ENCODE measurements around the gene TBC1D13.
A peak's percentile ranks its signal among the peaks of the same experiment; 100 is the strongest.

TBC1D13 gene

DNA sequence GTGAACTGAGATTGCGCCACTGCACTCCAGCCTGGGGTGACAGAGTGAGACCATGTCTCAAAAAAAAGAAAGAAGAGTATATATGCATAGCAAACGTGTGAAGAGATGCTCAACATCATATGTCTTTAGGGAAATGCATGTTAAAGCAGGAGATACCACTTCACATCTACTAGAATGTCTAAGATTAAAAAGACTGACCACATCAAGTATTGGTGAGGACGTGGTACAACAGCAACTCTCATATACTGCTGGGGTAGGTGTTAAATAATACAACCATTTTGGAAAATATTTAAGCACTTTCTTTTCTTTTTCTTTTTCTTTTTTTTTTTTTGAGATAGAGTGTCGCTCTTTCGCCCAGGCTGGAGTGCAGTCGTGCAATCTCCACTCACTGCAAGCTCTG is 1.6 kb upstream of the TBC1D13 start:
- H3K4me1 ChIP-seq (ENCODE audit: insufficient read depth, low read length, poor library complexity, severe bottlenecking): peaks cover 6% of the 10 kb centered on the region

DNA sequence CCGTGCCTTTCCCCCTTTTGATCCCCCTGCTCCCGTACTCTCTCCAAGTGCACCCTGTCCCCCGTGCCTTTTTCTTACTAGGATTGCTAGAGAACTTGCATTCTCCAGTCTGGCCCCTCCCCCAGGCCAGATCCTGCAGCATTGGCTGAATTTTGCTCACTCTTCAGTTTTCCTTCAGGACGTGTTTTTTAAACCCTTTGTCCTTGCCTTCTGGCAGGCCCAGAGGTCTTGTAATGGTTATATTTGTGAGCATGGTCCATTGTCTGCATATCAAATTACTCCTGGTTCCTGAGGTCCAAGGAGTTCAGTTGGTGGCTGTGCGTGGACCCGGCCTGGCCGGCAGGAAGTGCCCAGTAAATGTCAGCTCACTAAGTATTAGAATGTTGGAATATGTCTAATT is 606 bp downstream of the TBC1D13 start:
- Histone ChIP-seq H3K9me2 (replicated peaks; ENCODE audit: low read depth, low read length) (no peaks in the 10 kb centered on the region), H3K79me2 (ENCODE audit: insufficient read depth, low read length) (peaks cover 18% of the 10 kb centered on the region; the same call in 1 of the 2 replicates), H2AFZ (ENCODE audit: low read length) (peak overlapping the region; percentile 80; the same call in 1 of the 2 replicates), H3K9ac (ENCODE audit: low read depth, low read length, poor library complexity, severe bottlenecking) (peak overlapping the region; percentile 81), H3K9me3 (ENCODE audit: insufficient read depth, low read depth, low read length) (no peaks in the 10 kb centered on the region), H3F3A (ENCODE audit: low read depth) (no peaks in the 10 kb centered on the region), H3K4me2 (ENCODE audit: low read depth, low read length, poor library complexity, severe bottlenecking) (peak overlapping the region; percentile 80), H4K20me1 (ENCODE audit: insufficient read depth, low read length, poor library complexity, severe bottlenecking) (no peaks in the 10 kb centered on the region), H3K36me3 (ENCODE audit: insufficient read depth, low read length) (peaks cover 5% of the 10 kb centered on the region; the same call in 1 of the 2 replicates), H3K4me1 (ENCODE audit: insufficient read depth, low read length, poor library complexity, severe bottlenecking) (peaks cover 6% of the 10 kb centered on the region), H3K4me3 (ENCODE audit: low read length, poor library complexity, severe bottlenecking) (peak overlapping the region; percentile 96), H3K27me3 (ENCODE audit: insufficient read depth, low read length, poor library complexity, severe bottlenecking) (no peaks in the 10 kb centered on the region)
- TF ChIP-seq CTCF (conservative IDR thresholded peaks at IDR 0.05; ENCODE audit: low read length) (no peak), EZH2phosphoT487 (IDR thresholded peaks at IDR 0.05; ENCODE audit: borderline replicate concordance) (no peak)

More for the DNA sequence above, 1.6 kb upstream of the TBC1D13 start:
- H3K4me2 ChIP-seq (ENCODE audit: low read depth, low read length, poor library complexity, severe bottlenecking): no peak overlapping the region
- peaks cover 18% of the 10 kb centered on the region; the same call in 1 of the 2 replicates for H3K79me2 ChIP-seq (ENCODE audit: insufficient read depth, low read length)
- H2AFZ ChIP-seq (ENCODE audit: low read length): no peak overlapping the region
- no peak overlapping the region for H3K4me3 ChIP-seq (ENCODE audit: low read length, poor library complexity, severe bottlenecking)
- H3F3A ChIP-seq (ENCODE audit: low read depth): no peaks in the 10 kb centered on the region
- no peaks in the 10 kb centered on the region for H3K36me3 ChIP-seq (ENCODE audit: insufficient read depth, low read length)
- H4K20me1 ChIP-seq (ENCODE audit: insufficient read depth, low read length, poor library complexity, severe bottlenecking): no peaks in the 10 kb centered on the region
- no peak overlapping the region for H3K9ac ChIP-seq (ENCODE audit: low read depth, low read length, poor library complexity, severe bottlenecking)
- no peaks in the 10 kb centered on the region for H3K27me3 ChIP-seq (ENCODE audit: insufficient read depth, low read length, poor library complexity, severe bottlenecking)
- no peaks in the 10 kb centered on the region for H3K9me2 ChIP-seq (replicated peaks; ENCODE audit: low read depth, low read length)
- H3K9me3 ChIP-seq (ENCODE audit: insufficient read depth, low read depth, low read length): no peaks in the 10 kb centered on the region
- TF ChIP-seq CTCF (conservative IDR thresholded peaks at IDR 0.05; ENCODE audit: low read length) (no peak), EZH2phosphoT487 (IDR thresholded peaks at IDR 0.05; ENCODE audit: borderline replicate concordance) (no peak)

- peak overlapping the region; percentile 81 for H3K9ac ChIP-seq (ENCODE audit: low read depth, low read length, poor library complexity, severe bottlenecking)
- H3K9me3 ChIP-seq (ENCODE audit: insufficient read depth, low read depth, low read length): no peaks in the 10 kb centered on the region
- H3K79me2 ChIP-seq (ENCODE audit: insufficient read depth, low read length): peaks cover 18% of the 10 kb centered on the region; the same call in 1 of the 2 replicates
- H3K4me3 ChIP-seq (ENCODE audit: low read length, poor library complexity, severe bottlenecking): peak overlapping the region; percentile 96
- TF ChIP-seq EZH2phosphoT487 (IDR thresholded peaks at IDR 0.05; ENCODE audit: borderline replicate concordance) (no peak), CTCF (conservative IDR thresholded peaks at IDR 0.05; ENCODE audit: low read length) (no peak)
- H2AFZ ChIP-seq (ENCODE audit: low read length): no peak overlapping the region
- H3K36me3 ChIP-seq (ENCODE audit: insufficient read depth, low read length): peaks cover 5% of the 10 kb centered on the region; the same call in 1 of the 2 replicates
- H3K9me2 ChIP-seq (replicated peaks; ENCODE audit: low read depth, low read length): no peaks in the 10 kb centered on the region
- peaks cover 6% of the 10 kb centered on the region for H3K4me1 ChIP-seq (ENCODE audit: insufficient read depth, low read length, poor library complexity, severe bottlenecking)
- H3K4me2 ChIP-seq (ENCODE audit: low read depth, low read length, poor library complexity, severe bottlenecking): peak overlapping the region; percentile 80
- no peaks in the 10 kb centered on the region for H3F3A ChIP-seq (ENCODE audit: low read depth)
- no peaks in the 10 kb centered on the region for H4K20me1 ChIP-seq (ENCODE audit: insufficient read depth, low read length, poor library complexity, severe bottlenecking)
- H3K27me3 ChIP-seq (ENCODE audit: insufficient read depth, low read length, poor library complexity, severe bottlenecking): no peaks in the 10 kb centered on the region
Observed at GRCh38 chr9:128788445-128788844, 1.4 kb downstream of the TBC1D13 start.
